Pons (tissue), 1 donor: ENCODE data around the gene CHAD.
"Not testable (repeated sequence)": the region's sequence is repeated elsewhere in the genome, so short reads cannot be mapped to it uniquely, and the experiment has no call there.

Experiments used
- DNase-seq: peaks from one replicate; pipeline ENCODE4 v3.0.0-alpha.2; 2016; ENCODE audit warnings: low spot score

Gene CHAD

DNA sequence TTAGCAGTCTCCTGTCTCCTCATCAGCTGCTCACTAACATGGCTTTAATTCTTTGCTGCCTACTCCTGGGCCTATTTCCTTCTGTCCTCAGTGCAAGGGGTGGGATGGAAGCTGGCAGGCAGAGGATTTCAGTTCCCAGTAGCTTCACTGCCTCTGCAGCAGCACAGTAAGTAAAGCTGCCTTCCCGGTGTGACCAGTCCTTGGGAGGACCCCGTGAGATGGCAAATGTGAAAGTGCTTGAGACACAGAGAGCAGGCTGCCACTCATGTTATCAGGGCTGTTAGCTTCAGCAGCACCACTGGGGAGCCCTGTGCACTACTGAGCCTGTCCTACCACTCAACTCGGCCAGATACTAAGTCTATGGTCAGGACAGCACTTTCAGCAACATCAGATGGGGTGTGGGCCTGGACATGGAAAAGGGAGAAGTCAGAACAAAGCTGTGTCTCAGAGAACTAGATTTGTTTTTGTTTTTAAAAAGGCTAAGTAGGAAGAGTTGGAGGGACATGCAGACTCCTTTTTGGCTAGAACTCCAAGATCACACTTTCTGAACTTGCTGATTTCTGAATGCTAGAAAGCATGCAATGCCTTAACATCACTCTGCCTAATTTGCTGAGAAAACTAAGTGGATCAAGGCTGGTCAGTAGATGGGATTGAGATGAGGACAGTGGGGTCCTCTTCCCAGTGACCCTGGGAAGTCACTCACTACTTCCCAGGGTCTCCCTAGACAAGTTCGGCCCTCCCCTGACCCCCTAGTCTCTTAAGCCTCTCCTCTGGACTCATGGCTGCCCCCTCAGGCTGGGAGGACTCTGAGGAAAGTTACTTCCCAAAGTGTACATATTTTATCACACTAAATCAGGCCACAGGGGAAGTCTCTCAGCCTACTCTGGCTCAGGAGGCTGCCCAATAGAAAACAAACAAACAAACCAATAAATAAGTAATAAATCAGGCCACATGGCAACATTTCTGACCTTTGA, 41.6 kb downstream of the CHAD start:
- DNase-seq = peak; percentile 12

DNA sequence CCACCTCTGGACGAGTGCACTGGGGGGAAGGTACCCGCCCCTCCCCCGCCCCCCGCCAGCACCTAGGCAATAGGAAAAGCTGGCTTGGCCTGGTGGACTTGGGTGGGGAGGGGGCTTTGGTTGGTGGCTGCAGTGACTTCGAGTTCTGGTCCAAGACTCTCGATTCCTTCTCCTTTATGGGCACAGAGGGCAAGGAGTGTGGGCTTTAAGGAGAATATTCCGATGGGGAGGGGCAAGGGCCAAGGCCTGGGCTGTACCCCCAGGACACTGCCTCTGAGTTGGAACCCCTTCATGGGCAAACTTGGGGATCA, 42.3 kb downstream of the CHAD start:
- no peak for DNase-seq

DNA sequence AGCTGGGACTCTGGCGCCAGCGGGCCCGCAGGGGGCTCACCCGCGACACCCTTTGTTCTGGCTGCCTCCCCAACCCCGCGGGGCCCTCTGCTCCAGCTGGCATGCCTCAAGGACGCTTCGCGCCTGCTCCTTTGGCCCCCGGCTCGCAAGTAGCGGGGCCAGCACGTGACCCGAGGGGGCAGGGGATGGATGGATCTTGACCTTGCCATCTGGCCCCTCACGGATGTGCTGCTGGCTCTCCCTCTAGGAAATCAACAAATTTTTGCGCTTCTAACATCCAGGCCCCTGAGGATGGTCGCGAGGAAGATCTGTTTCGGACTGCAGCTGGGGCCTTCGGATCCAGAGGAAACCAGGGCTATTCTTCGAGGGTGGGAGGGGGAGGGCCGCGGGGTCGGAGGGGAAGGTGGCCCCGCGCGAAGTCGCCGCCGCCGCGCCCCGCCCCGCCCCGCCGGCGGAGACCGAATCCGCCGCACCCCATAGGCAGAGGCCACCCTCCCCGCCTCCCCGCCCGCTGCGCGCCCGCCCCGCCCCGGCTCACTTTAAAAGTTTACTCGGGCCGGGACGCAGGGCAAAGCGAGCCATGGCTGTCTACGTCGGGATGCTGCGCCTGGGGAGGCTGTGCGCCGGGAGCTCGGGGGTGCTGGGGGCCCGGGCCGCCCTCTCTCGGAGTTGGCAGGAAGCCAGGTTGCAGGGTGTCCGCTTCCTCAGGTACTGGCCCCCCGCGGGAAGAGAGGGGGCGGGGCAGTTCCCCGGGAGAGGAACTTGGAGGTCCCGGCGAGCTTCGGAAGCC, 42.8 kb downstream of the CHAD start, which contains the start of gene ACSF2:
ACSF2 (plus strand) TSS at position 537 of the 790 bp plus-strand sequence; CDS start at position 581, 44 bp downstream.
- DNase-seq = peak; percentile 14

DNA sequence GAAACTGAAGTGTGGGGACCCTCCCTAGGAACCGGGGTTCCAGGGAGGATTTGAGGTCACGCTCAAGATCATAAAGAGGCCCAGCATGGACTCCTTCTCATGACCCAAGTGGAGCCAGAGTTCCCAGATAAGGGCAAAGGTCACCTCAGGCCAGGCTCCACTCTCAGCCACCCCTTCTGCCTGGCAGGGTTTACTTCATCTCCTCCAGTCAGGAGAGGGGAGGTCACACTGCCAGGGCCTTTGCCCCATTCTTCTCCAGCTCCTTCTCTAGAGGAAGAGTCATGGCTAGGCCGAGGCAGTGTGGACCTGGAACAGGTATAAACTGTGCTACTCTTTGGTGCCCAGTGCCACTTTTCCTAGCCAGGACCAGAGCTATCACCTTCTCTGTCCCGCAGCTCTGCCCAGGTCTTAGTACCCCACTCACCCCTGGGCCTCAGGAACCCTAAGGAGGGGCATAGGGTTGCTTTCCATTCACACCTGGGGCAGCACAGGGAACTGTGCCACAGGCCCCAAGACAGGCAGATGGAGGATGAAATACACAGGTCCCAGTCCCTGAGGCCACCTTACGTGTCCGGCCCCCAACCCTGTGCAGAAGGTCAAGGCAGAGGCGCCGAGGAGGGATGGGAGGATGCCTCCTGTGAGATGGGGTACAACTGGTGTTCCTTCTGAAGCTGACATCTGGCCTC, 43.5 kb downstream of the CHAD start:
- DNase-seq = no peak

DNA sequence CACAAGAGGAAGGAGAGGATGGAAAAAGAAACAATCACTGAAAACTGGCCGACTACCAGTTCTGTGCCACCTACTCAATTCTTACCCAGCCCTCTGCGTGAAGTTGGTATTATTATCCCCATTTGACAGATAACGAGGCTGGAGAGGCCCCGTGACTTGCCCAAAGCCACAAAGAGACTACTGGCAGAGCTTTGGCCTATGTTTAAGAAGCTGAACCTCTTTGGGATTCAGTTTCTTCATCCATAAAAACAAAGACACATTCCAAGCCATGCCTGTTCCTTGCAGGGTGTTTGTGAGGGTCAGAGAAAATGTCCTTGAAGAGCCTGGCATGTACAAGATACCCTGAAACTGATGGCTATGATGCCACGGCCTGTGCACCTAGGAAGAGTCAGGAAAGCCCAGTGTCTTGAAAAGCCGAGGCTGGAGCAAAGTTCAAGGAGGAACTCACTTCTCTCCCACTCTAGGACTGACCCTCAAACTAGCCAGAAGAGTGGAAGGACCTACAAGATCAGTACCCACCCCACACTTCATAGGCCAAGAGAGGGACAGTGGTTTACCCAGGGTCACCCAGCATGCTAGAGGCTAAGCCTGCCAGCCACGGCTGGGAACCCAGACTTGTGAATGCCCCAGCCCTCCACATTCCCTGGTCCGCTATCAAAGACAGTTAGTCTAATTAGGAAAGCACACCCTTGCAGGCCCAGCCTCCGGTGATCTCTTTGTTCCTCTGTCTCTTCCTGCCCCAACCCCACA, 44.3 kb downstream of the CHAD start:
- peak; percentile 1 for DNase-seq

DNA sequence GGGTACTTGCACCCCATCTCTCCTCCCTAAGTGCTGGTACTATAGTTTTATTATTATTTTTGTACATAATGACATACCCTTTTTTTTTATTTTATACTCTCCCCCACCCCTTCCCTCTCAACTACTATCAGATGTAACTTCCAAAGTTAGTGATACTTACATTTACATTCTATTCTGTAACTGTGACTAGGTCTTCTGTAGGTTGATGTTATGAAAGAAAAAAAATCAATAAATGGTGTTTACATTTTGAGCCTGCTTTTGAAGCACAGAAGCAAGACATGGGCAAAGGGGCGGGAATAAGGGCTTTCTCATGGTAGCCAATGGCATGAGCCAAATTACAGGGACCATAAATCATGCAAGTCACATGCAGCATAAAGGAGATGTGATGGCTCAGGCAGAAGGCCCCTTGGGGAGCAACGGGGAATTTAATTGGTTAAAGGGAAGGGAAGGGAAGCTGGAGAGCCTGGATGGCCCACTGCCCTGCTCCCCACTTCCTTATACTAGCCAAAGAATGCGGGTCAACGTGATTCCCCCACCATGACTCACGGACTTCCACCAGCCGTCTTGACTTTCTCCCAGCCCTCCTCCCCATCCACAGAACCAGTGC, 45.0 kb downstream of the CHAD start:
- DNase-seq = peak; percentile 7

DNA sequence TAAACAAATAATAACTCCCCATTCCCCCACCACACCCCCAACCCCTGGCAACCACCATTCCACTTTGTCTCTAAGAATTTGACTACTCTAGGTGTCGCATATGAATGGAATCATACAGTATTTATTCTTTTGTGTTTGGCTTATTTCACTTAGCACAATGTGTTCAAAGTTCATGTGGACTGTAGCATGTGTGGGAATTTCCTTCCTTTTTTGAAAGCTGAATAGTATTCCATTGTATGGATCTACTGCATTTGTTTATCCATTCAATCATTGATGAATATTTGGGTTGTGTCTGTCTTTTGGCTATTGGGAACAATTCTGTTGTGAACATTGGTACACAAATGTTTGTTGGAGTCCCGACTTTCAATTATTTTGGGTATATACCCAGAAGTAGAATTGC, 45.9 kb downstream of the CHAD start:
- DNase-seq = no peak

DNA sequence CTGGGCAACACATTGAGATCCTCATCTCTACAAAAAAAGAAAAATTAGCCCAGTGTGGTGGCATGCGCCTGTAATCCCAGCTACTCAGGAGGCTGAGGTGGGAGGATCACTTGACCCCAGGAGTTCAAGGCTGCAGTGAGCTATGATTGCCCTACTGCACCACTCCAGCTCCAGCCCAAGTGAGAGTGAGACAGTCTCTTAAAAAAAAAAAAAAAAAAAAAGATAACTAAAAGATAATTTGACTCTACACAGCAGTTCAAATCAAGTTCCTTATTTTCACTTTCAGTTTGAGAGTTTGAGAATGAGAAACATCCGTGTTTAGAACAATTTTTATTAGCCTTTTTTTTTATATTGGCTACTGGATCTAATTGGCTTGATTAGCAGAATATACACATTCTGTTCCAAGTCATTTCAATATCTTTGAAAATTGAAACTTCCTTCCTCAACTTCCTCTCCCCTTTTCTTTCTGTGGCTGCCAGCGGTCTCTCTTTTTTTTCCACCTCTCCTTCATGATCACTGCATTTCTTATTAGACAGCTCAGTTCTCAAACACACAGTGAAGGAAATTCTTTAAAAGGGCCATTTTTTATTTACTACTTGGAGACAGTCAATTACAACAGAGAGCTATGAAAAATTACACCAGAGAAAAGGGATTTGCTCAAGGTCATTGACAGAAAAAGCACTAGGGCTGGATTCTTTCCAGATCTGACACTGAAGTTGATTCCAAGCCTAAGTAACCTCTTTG, 47.2 kb downstream of the CHAD start:
- peak; percentile 52 for DNase-seq

DNA sequence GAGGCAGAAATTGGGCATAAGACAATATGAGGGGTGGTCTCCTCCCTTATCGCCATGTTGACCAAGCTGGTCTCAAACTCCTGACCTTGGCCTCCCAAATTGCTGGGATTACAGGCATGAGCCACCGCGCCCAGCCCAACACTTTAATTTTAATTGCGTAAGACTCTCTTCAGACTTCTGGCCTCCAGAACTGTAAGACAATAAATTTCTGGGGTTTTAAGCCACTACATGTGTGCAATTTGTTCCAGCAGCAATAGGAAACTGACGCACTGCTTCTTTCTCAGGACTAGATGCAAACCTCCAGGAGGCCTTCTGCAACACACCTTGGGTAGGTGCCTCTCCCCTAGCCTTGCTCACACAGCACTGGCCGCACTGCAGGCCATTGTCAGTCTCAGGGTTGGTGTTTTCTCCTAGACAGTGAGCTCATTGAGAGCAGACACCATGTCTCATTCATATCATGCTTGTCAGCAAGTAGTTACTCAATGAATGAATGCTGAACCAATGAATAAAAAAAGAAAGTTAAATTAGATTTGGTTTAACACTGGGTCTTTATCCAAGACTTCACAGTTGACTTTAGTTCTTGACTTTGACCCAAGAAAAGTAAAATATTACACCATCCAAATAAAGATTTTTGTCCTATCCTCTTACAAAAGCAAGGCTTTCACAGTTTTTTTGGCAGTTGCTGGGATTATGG, 48.1 kb downstream of the CHAD start:
- no peak for DNase-seq

DNA sequence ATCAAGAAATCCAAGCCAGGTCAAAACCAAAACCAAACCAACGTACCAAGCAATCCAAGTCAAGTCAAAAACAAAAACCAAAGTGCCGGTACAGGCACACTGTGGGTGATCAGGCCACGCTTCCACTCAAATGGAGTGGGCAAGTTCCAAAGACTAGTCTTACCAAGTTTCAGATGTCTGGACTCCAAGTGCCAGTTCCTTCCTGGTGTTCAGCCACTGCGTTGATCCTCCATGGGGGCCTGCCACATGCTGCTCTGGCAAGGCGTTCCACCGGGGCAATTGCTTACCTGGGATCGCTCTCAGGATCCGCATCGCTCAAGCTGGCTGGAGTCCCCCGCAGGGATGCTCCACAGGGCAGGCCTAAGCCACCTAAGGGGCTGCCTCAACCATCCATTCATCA, 49.1 kb downstream of the CHAD start:
- not testable (repeated sequence) for DNase-seq

DNA sequence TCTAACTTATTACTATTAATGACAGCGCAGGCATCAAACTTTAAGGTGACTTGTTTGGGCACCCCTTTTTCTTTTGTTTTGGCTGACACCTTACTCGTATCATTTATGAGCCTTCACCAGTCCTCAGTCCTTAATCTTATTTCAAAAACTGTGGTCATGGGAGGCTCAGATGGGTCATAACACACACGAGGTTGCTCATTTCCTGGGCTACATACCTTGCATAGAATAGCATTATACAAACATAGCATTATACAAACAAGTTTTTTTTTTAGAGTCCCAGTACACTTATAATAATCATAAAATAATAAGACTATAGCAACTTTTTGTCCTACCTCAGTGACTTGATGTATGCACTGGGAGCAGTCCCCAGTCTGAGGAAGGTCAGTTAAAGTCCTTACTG, 53.9 kb downstream of the CHAD start:
- no peak for DNase-seq
